Tibial nerve (tissue), 4 donors: Measurements from ENCODE around the gene CHMP4B. TPM values are rescaled to one million over a fixed set of nuclear protein-coding genes. Genes with fewer than 3 reads are reported as not detected.

Experiments
- DNase-seq, 2 donors: peaks; one replicate each; pipeline ENCODE4 v3.0.0-alpha.2; 2019; ENCODE audit warnings: low spot score in 2 of 2
- H3K27ac ChIP-seq, 4 donors: fragments of 200-600 bp; sonication (generic) in 3 of 4; one replicate each; pipeline ENCODE4 v1.5.1; 2017 to 2019; ENCODE audit warnings: mild to moderate bottlenecking in 1 of 4
- H3K27me3 ChIP-seq, 2 donors: fragments of 200-600 bp; sonication (generic) in 1 of 2; one replicate each; pipeline versions ENCODE4 v1.5.1 to v1.6.0; 2017 to 2019
- H3K36me3 ChIP-seq, 3 donors: fragments of 200-600 bp; sonication (generic); one replicate each; pipeline ENCODE4 v1.5.1; 2018 to 2019
- H3K4me1 ChIP-seq, 4 donors: fragments of 200-600 bp; sonication (generic) in 3 of 4; one replicate each; pipeline ENCODE4 v1.5.1; 2017 to 2019
- H3K4me3 ChIP-seq, 4 donors: fragments of 200-600 bp; sonication (generic) in 3 of 4; one replicate each; pipeline ENCODE4 v1.5.1; 2017 to 2019; ENCODE audit warnings: mild to moderate bottlenecking in 1 of 4, moderate library complexity in 1 of 4
- H3K9me3 ChIP-seq, 4 donors: fragments of 200-600 bp; sonication (generic) in 3 of 4; one replicate each; pipeline ENCODE4 v1.5.1; 2017 to 2019
- CTCF ChIP-seq, 5 experiments: fragments of 200-600 bp in 3 of 5; fragments of 450-650 bp in 2 of 5; sonication (generic) in 3 of 5; IDR thresholded peaks; one replicate each; pipeline ENCODE4 v1.5.1; 2016 to 2019; ENCODE audit warnings: antibody characterized with exemption in 5 of 5, mild to moderate bottlenecking in 3 of 5, moderate library complexity in 2 of 5
- EP300 ChIP-seq, 2 donors: sonication (generic); formaldehyde crosslinking; IDR thresholded peaks; one replicate each; pipeline ENCODE4 v1.6.1; 2017; ENCODE audit warnings: antibody characterized with exemption in 2 of 2, mild to moderate bottlenecking in 1 of 2
- POLR2A ChIP-seq, 2 donors: fragments of 450-650 bp; IDR thresholded peaks; one replicate each; pipeline ENCODE4 v1.6.1; 2017; ENCODE audit warnings: antibody characterized with exemption in 2 of 2, mild to moderate bottlenecking in 2 of 2, moderate library complexity in 2 of 2
- WGBS, 2 donors: methylation state at CpG; one replicate each; pipeline ENCODE4 v1.1.5; 2018; 5-methylcytosine and 5-hydroxymethylcytosine counted together
- total RNA-seq, 4 donors: library from RNA; depleted of rRNA; stranded (reverse); fragments of >200 nt; gene quantifications; one replicate each; pipeline ENCODE4 v1.1.0, GENCODE V29; 2016

CHMP4B gene
- total RNA-seq, 4 donors from 2014 or later = 72.0 to 93.1 (median 78.9) TPM

GRCh38 chr20:33874129-33874528, 63.0 kb downstream of the CHMP4B start:
- whole genome bisulfite sequencing, 2 donors = 62 to 75% methylated on average over 7 of the region's 7 CpGs
- no peak for DNase-seq
- TF ChIP-seq CTCF (IDR thresholded peaks at IDR 0.05) (no peak), POLR2A (IDR thresholded peaks at IDR 0.05) (no peak), EP300 (IDR thresholded peaks at IDR 0.05) (no peak)

GRCh38 chr20:33875055-33875454, 63.9 kb downstream of the CHMP4B start:
- TF ChIP-seq EP300 (IDR thresholded peaks at IDR 0.05) (no peak), CTCF (IDR thresholded peaks at IDR 0.05) (no peak)
- WGBS, 2 donors = 81 to 85% methylated on average over 7 of the region's 7 CpGs
- no peak for DNase-seq
- no peaks in the 10 kb centered on the region for H3K36me3 ChIP-seq
- peaks cover 0 to 24% (median 0%) of the 10 kb centered on the region in 4 donors for H3K9me3 ChIP-seq
- no peak overlapping the region for H3K27ac ChIP-seq
- H3K4me1 ChIP-seq = no peaks in the 10 kb centered on the region
- no peaks in the 10 kb centered on the region for H3K27me3 ChIP-seq
- no peak overlapping the region for H3K4me3 ChIP-seq

More at GRCh38 chr20:33874129-33874528, 63.0 kb downstream of the CHMP4B start:
- Histone ChIP-seq H3K4me3 (no peak overlapping the region), H3K27me3 (no peaks in the 10 kb centered on the region), H3K27ac (no peak overlapping the region), H3K9me3 (peaks cover 0 to 15% (median 0%) of the 10 kb centered on the region in 4 donors), H3K36me3 (no peaks in the 10 kb centered on the region), H3K4me1 (no peaks in the 10 kb centered on the region)

GRCh38 chr20:33875534-33876026, 64.4 kb downstream of the CHMP4B start:
- DNase-seq = no peak
- Histone ChIP-seq H3K9me3 (peaks cover 0 to 26% (median 0%) of the 10 kb centered on the region in 4 donors), H3K4me3 (no peak overlapping the region), H3K27ac (no peak overlapping the region), H3K27me3 (no peaks in the 10 kb centered on the region), H3K36me3 (no peaks in the 10 kb centered on the region), H3K4me1 (no peaks in the 10 kb centered on the region)
- WGBS, 2 donors = 90 to 92% methylated on average over 6 of the region's 6 CpGs
- TF ChIP-seq CTCF (IDR thresholded peaks at IDR 0.05) (no peak), POLR2A (IDR thresholded peaks at IDR 0.05) (no peak), EP300 (IDR thresholded peaks at IDR 0.05) (no peak)

- peaks cover 0 to 26% (median 0%) of the 10 kb centered on the region in 4 donors for H3K9me3 ChIP-seq
- 88 to 93% methylated on average over 2 of the region's 2 CpGs for WGBS, 2 donors
- H3K4me1 ChIP-seq = no peaks in the 10 kb centered on the region
- H3K27ac ChIP-seq = no peak overlapping the region
- no peaks in the 10 kb centered on the region for H3K27me3 ChIP-seq
- H3K36me3 ChIP-seq = no peaks in the 10 kb centered on the region
- H3K4me3 ChIP-seq = no peak overlapping the region
- no peak for DNase-seq
- TF ChIP-seq EP300 (IDR thresholded peaks at IDR 0.05) (no peak), CTCF (IDR thresholded peaks at IDR 0.05) (no peak), POLR2A (IDR thresholded peaks at IDR 0.05) (no peak)
These were observed 67.4 kb downstream of the CHMP4B start for GRCh38 chr20:33878583-33878982.

- H3K9me3 ChIP-seq = peaks cover 0 to 26% (median 0%) of the 10 kb centered on the region in 4 donors
- TF ChIP-seq EP300 (IDR thresholded peaks at IDR 0.05) = no peak
- no peak for TF ChIP-seq CTCF (IDR thresholded peaks at IDR 0.05)
- no peak for TF ChIP-seq POLR2A (IDR thresholded peaks at IDR 0.05)
- H3K36me3 ChIP-seq = no peaks in the 10 kb centered on the region
- peaks cover 0 to 4% (median 0%) of the 10 kb centered on the region in 4 donors for H3K4me1 ChIP-seq
- no peak overlapping the region for H3K4me3 ChIP-seq
- no peak for DNase-seq
- 90 to 94% methylated on average over 4 of the region's 4 CpGs for WGBS, 2 donors
- no peaks in the 10 kb centered on the region for H3K27me3 ChIP-seq
- no peak overlapping the region for H3K27ac ChIP-seq
These were observed 69.2 kb downstream of the CHMP4B start for GRCh38 chr20:33880396-33880795.
